PC-9 (cell line): Measurements from ENCODE around the gene BMP2K. TPM values are rescaled to one million over a fixed set of nuclear protein-coding genes. Genes with fewer than 3 reads are reported as not detected.

Experiments
- BruUV-seq: library from RNA; stranded (reverse); fragments of 400-500 nt; replicated peaks from 2 replicates; lab custom pipeline; 2021; lab: Mats Ljungman, UMichigan
- CTCF ChIA-PET: fragments of 300-600 bp; sonication (Branson Sonifier 250); formaldehyde crosslinking; loops from one replicate; lab custom pipeline; 2022; ENCODE audit warnings: antibody characterized with exemption; lab: Charles Lee
- POLR2A ChIA-PET: fragments of 300-600 bp; sonication (Branson Sonifier 250); formaldehyde crosslinking; loops from one replicate; lab custom pipeline; 2022; ENCODE audit warnings: antibody characterized with exemption; ENCODE audit not compliant: unreplicated experiment; lab: Charles Lee
- DNase-seq, 2 experiments: peaks; one replicate each; pipeline versions ENCODE4 v3.0.0 to v3.0.0-alpha.2; 2015 to 2022; ENCODE audit warnings: mixed read lengths in 1 of 2
- H2AFZ ChIP-seq: fragments of 200-600 bp; sonication (generic); 2 replicates; pipeline ENCODE4 v1.8.1; 2017; ENCODE audit warnings: antibody characterized with exemption
- H3F3A ChIP-seq: fragments of 200-600 bp; sonication (generic); 2 replicates; pipeline ENCODE4 v1.8.1; 2017; ENCODE audit warnings: antibody characterized with exemption, mild to moderate bottlenecking, low read depth; ENCODE audit not compliant: insufficient read depth
- H3K27ac ChIP-seq: fragments of 200-600 bp; sonication (generic); 2 replicates; pipeline ENCODE4 v1.6.1; 2016; ENCODE audit warnings: mixed run types
- H3K27me3 ChIP-seq: fragments of 200-600 bp; sonication (generic); 2 replicates; pipeline ENCODE4 v1.6.1; 2016; ENCODE audit warnings: low read depth, mixed run types; ENCODE audit not compliant: insufficient read depth
- H3K36me3 ChIP-seq: fragments of 200-600 bp; sonication (generic); 2 replicates; pipeline ENCODE4 v1.6.1; 2016; ENCODE audit warnings: low read depth, mixed run types
- H3K4me1 ChIP-seq: fragments of 200-600 bp; sonication (generic); replicated peaks from 2 replicates; pipeline ENCODE4 v1.6.1; 2016; ENCODE audit warnings: mixed run types; ENCODE audit not compliant: insufficient read depth
- H3K4me2 ChIP-seq: fragments of 200-600 bp; sonication (generic); 2 replicates; pipeline ENCODE4 v1.6.1; 2017; ENCODE audit warnings: mixed run types
- H3K4me3 ChIP-seq: fragments of 200-600 bp; sonication (generic); 2 replicates; pipeline ENCODE4 v1.6.1; 2016; ENCODE audit warnings: mixed run types
- H3K79me2 ChIP-seq: fragments of 200-600 bp; sonication (generic); 2 replicates; pipeline ENCODE4 v1.6.1; 2017; ENCODE audit warnings: low read depth, mixed run types
- H3K9me2 ChIP-seq: fragments of 200-600 bp; sonication (generic); 2 replicates; pipeline ENCODE4 v1.8.1; 2017; ENCODE audit warnings: mild to moderate bottlenecking; ENCODE audit not compliant: insufficient read depth
- H3K9me3 ChIP-seq: fragments of 200-600 bp; sonication (generic); 2 replicates; pipeline ENCODE4 v1.8.1; 2016; ENCODE audit warnings: low read depth; ENCODE audit not compliant: insufficient read depth
- H4K20me1 ChIP-seq: fragments of 200-600 bp; sonication (generic); 2 replicates; pipeline ENCODE4 v1.8.1; 2017; ENCODE audit not compliant: insufficient read depth
- CTCF ChIP-seq: fragments of 200-600 bp; sonication (generic); conservative IDR thresholded peaks from 2 replicates; pipeline ENCODE4 v1.6.1; 2017; ENCODE audit warnings: mixed run types, antibody characterized with exemption, mild to moderate bottlenecking, moderate library complexity
- EZH2 ChIP-seq: fragments of 200-600 bp; sonication (generic); IDR thresholded peaks from 2 replicates; pipeline ENCODE4 v1.8.0; 2017; ENCODE audit warnings: antibody characterized with exemption, low read depth
- intact Hi-C: fragments of 100-400 bp; cut with micrococcal nuclease; formaldehyde crosslinking; loops from one replicate; pipeline ENCODE4 v1.10.0; 2022; ENCODE audit not compliant: unreplicated experiment
- total RNA-seq: library from RNA; stranded (reverse); gene quantifications from 2 replicates; pipeline ENCODE4 v1.2.3, GENCODE V29; 2021

Gene BMP2K
- total RNA-seq, 1 experiment from 2014 or later: 12.2 TPM

GRCh38 chr4:78757574-78757973 lies 18.6 kb upstream of the BMP2K start:
- Histone ChIP-seq H3K4me1 (no peaks in the 10 kb centered on the region), H3K4me2 (no peak overlapping the region), H3K36me3 (no peaks in the 10 kb centered on the region), H3K27me3 (no peaks in the 10 kb centered on the region), H3K27ac (no peak overlapping the region), H4K20me1 (no peaks in the 10 kb centered on the region), H3F3A (no peaks in the 10 kb centered on the region), H3K79me2 (no peaks in the 10 kb centered on the region), H3K9me2 (no peaks in the 10 kb centered on the region), H3K4me3 (no peak overlapping the region), H2AFZ (no peak overlapping the region), H3K9me3 (no peaks in the 10 kb centered on the region)
- TF ChIP-seq CTCF: no peak
- TF ChIP-seq EZH2: no peak
- intact Hi-C loops: no loop called here
- CTCF ChIA-PET: no interaction called here
- no peak for DNase-seq
- BruUV-seq: no TSS peak
- POLR2A ChIA-PET: interaction anchor here (0.6 kb wide), 1 partner anchor 36 kb away, joined by 5 read pairs; no protein-coding TSS in a partner anchor

GRCh38 chr4:78758085-78758484 lies 18.1 kb upstream of the BMP2K start:
- Histone ChIP-seq H4K20me1 (no peaks in the 10 kb centered on the region), H3K4me1 (no peaks in the 10 kb centered on the region), H2AFZ (no peak overlapping the region), H3K27ac (no peak overlapping the region), H3K9me3 (no peaks in the 10 kb centered on the region), H3F3A (no peaks in the 10 kb centered on the region), H3K79me2 (no peaks in the 10 kb centered on the region), H3K9me2 (no peaks in the 10 kb centered on the region), H3K36me3 (no peaks in the 10 kb centered on the region), H3K4me3 (no peak overlapping the region), H3K4me2 (no peak overlapping the region), H3K27me3 (no peaks in the 10 kb centered on the region)
- BruUV-seq: no TSS peak
- ChIA-PET POLR2A (interaction anchor here (0.6 kb wide), 1 partner anchor 36 kb away, joined by 5 read pairs; no protein-coding TSS in a partner anchor), CTCF (no interaction called here)
- DNase-seq: no peak
- intact Hi-C loops: no loop called here
- no peak for TF ChIP-seq EZH2

DNA sequence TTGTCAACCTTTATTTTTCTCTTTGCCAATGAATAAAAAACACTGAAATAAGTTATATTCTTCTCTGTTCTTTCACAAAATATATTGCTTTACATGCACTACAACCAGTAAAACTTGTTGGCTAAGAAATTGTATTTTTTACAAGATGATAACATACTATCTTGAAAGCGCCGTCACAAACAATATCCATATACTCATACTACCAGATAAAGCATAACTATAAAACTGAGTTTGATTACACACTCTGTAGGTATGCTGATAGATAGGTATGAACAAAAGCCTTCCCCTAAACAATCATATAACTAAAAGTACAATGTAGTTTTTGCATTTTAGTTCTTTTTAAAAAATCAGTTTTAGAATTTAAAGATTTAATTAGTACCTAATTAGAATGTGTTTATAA lies 13.6 kb upstream of the BMP2K start:
- no peaks in the 10 kb centered on the region for H3K27me3 ChIP-seq
- ChIA-PET CTCF (no interaction called here), POLR2A (no interaction called here)
- H3K27ac ChIP-seq: no peak overlapping the region
- H3K4me2 ChIP-seq: no peak overlapping the region
- H3K36me3 ChIP-seq: no peaks in the 10 kb centered on the region
- no peak for DNase-seq
- 0 out of 2 replicates have a peak, but pooled peaks cover 7% of the 10 kb centered on the region for H3K9me2 ChIP-seq
- intact Hi-C loops: no loop called here
- no TSS peak for BruUV-seq
- H2AFZ ChIP-seq: no peak overlapping the region
- H3K9me3 ChIP-seq: no peaks in the 10 kb centered on the region
- H3K79me2 ChIP-seq: no peaks in the 10 kb centered on the region
- H3K4me3 ChIP-seq: no peak overlapping the region
- H3F3A ChIP-seq: no peaks in the 10 kb centered on the region
- H4K20me1 ChIP-seq: no peaks in the 10 kb centered on the region
- 0 out of 2 replicates have a peak, but pooled peaks cover 5% of the 10 kb centered on the region for H3K4me1 ChIP-seq
- TF ChIP-seq CTCF: no peak
- TF ChIP-seq EZH2: no peak

GRCh38 chr4:78763251-78763650 lies 12.9 kb upstream of the BMP2K start:
- Histone ChIP-seq H3K36me3 (no peaks in the 10 kb centered on the region), H2AFZ (no peak overlapping the region), H3K4me2 (no peak overlapping the region), H3F3A (no peaks in the 10 kb centered on the region), H3K4me1 (peaks cover 5% of the 10 kb centered on the region; the same call in 1 of the 2 replicates), H3K9me2 (0 out of 2 replicates have a peak, but pooled peaks cover 7% of the 10 kb centered on the region), H3K27ac (no peak overlapping the region), H3K9me3 (no peaks in the 10 kb centered on the region), H3K27me3 (no peaks in the 10 kb centered on the region), H3K79me2 (no peaks in the 10 kb centered on the region), H4K20me1 (no peaks in the 10 kb centered on the region), H3K4me3 (no peak overlapping the region)
- TF ChIP-seq CTCF (no peak), EZH2 (no peak)
- intact Hi-C loops: no loop called here
- POLR2A ChIA-PET: no interaction called here
- no TSS peak for BruUV-seq
- no peak for DNase-seq
- CTCF ChIA-PET: no interaction called here
